Ishikawa (cell line): ENCODE measurements around the gene NDUFA5.

ENCODE experiments used
- CEBPB ChIP-seq: IDR thresholded peaks from 2 replicates; pipeline ENCODE4 v1.6.1; 2012
- CREB1 ChIP-seq: IDR thresholded peaks from 2 replicates; pipeline ENCODE4 v1.6.1; 2012; ENCODE audit warnings: low read depth
- EGR1 ChIP-seq: IDR thresholded peaks from 2 replicates; pipeline ENCODE4 v1.6.1; 2012
- EP300 ChIP-seq: IDR thresholded peaks from 2 replicates; pipeline ENCODE4 v1.6.1; 2012; ENCODE audit warnings: borderline replicate concordance
- TCF12 ChIP-seq: IDR thresholded peaks from 2 replicates; pipeline ENCODE4 v1.6.1; 2012; ENCODE audit warnings: low read depth

- no peak for TF ChIP-seq EGR1
- TF ChIP-seq CEBPB: no peak
- no peak for TF ChIP-seq CREB1
- TF ChIP-seq TCF12: no peak
- TF ChIP-seq EP300: no peak
Measured at GRCh38 chr7:123538897-123539296, 18.7 kb downstream of the NDUFA5 start.
